GM18867 (cell line): ENCODE measurements around the gene TRAPPC1.

Source experiments
- ATAC-seq: cut with Tn5 transposase; IDR thresholded peaks from one replicate; pipeline ENCODE4 v1.9.1; 2021; ENCODE audit warnings: mild to moderate bottlenecking, moderate library complexity; ENCODE audit not compliant: unreplicated experiment

Gene TRAPPC1

DNA sequence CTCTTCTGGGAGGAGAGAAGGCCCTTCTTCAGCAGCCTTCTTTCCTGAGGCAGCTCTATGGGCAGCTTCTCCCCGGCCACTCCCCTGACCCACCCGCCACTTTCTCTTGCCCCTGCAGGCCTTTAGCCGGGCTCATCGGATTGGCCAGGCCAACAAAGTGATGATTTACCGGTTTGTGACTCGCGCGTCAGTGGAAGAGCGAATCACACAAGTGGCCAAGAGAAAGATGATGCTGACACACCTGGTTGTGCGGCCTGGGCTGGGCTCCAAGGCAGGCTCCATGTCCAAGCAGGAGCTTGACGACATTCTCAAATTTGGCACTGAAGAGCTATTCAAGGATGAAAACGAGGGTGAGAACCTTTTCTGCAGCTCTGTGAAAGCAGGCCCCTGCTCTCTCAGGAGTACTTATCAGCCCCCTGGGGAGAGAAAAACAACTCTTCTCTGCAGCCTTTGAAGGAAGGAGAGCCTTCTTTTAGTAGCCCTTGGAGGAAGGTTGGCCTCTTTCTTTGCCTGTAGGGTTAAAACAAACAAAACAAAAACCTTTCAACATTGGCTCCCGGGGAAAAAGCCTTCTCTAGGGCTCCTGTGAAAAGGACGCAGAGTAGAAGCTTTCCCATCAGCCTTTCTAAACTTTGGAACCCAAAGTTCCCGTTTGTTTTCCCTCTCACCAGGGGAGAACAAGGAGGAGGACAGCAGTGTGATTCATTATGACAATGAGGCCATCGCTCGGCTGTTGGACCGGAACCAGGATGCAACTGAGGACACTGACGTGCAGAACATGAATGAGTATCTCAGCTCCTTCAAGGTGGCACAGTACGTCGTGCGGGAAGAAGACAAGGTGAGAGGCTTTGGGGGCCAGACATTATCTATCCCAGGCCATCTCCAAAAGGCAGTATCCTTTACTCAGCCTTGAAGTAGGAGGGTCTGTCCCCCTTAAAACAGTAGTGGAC, 28.3 kb downstream of the TRAPPC1 start:
- ATAC-seq, result no peak

- ATAC-seq, result no peak
Measured at GRCh38 chr17:7897773-7898172, 34.0 kb downstream of the TRAPPC1 start.

DNA sequence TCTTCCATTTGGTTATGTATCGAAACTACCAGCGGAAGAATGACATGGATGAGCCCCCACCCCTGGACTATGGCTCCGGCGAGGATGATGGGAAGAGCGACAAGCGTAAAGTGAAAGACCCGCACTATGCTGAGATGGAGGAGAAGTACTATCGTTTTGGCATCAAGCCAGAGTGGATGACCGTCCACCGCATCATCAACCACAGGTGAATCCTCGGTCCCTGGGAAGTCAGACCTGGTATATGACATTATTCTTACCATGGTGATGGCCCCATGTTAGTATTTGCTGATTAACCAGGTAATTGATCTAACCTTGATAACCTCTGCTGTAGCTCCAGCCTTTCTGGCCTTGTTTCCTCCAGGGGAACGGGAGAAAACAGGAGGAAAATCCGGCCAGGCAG, 34.7 kb downstream of the TRAPPC1 start:
- no peak for ATAC-seq

GRCh38 chr17:7894866-7895265, 36.9 kb downstream of the TRAPPC1 start:
- no peak for ATAC-seq

GRCh38 chr17:7894226-7894625, 37.5 kb downstream of the TRAPPC1 start:
- ATAC-seq, result no peak

GRCh38 chr17:7893187-7893880, 38.4 kb downstream of the TRAPPC1 start:
- ATAC-seq, result no peak

DNA sequence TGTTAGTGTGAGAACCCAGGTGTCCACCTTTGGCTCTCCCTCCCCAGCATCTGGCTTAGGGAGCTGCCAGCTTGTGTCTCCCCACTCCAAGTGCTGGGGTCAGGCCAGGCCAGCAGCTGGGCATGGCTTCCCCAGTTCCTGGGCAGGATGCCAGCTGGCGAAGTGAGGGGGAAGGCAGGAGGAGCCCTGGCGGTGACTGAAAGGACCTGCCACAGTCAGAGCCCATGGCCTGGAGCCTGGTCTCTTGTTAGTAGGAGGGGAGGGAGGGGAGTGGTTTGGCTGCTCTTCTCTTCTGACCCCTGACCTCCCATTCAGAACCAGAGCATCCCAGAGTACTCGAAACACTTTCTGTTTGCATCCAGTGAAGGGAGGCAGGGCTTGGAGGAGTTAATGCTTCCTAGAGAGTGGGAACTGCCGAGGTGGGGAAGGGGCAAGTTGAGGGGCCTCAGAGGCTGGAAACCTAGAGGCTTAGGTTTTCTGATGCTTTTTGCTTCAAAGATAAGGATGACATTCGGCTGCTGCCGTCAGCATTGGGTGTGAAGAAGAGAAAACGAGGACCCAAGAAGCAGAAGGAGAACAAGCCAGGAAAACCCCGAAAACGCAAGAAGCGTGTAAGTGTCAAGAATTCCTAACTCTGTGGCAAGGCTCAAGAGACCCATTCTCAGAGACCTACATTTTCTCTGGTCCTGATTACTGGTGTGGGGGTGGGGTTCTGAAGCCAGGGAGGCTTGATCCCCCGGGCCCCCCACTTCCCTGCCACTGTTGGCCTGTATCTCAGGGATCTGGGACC, 42.4 kb downstream of the TRAPPC1 start:
- ATAC-seq, result no peak

DNA sequence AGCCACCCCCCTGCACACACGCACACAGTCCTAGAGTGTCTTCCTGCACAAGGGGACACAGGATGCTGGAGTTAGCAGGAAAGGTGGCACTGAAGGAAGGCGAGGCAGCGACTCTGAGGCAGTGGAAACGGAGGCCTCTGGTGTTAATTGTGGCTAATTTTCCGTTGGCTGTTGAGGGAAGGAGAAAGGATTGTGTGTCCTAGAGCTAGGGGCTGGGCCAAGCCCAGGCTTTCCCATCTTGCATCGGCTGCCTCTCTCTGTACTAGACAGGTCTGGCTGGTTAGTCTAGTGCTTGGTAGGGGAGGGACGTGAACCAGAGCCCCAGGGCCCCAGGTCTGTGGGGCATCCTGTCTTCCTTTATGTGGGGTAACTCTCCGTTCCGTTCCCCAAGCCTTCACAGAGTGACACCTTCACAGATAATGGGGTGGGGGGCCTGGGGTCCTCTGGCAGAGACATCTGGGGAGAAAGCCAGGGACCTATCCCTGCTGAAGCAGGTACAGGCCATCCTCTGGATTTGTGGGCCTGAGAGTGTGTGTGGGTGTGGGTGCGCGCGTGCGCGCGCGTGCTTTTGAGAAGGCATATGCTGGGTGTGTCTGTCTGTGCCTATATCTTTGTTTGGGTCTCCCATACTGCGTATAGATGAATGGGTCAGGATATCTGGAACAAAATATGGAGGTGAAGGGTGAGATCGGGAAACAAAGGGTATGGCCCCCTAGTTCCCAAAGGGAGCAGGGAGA, 43.4 kb downstream of the TRAPPC1 start, which contains the start of gene CHD3:
Gene CHD3 (plus strand): TSS at position 606 of the 737 bp plus-strand sequence. CDS start 212 bp downstream, outside the sequence.
- no peak for ATAC-seq

DNA sequence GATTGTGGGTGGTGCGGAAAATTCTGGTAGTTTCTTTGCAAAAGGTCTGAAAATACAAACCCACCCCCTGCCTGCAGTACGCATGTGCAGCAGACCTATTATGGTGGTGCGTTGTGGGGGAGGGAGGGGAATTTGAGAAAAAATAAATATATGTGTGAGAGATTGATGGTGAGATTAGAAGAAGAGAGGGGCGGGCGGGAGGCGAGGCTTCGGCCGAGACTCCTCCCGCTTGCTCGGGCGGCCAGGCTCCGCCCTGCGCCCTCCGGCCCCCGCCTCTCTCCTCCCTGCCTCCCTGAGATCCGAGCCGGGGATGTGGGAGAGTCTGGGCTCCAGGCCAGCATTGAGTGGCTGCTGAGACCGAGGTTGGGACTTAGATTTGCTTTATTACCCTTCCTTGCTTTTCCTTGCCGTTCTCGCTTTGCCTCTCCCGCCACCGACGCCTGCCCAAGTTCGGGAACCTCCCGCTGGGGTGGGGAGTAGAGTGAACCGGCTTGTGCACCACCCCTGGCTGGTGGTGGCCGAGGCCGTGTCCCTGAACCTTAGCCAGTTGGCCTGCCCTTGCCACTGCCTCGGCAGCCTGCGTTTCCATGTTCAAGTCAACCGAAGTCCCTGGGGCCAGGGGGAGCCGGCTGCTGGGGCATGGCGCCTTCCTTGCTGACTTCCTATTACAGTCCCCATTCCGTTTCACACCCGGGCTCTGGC, 44.1 kb downstream of the TRAPPC1 start:
- peak; percentile 41 for ATAC-seq

GRCh38 chr17:7887038-7887481, 44.7 kb downstream of the TRAPPC1 start:
- ATAC-seq, result no peak

DNA sequence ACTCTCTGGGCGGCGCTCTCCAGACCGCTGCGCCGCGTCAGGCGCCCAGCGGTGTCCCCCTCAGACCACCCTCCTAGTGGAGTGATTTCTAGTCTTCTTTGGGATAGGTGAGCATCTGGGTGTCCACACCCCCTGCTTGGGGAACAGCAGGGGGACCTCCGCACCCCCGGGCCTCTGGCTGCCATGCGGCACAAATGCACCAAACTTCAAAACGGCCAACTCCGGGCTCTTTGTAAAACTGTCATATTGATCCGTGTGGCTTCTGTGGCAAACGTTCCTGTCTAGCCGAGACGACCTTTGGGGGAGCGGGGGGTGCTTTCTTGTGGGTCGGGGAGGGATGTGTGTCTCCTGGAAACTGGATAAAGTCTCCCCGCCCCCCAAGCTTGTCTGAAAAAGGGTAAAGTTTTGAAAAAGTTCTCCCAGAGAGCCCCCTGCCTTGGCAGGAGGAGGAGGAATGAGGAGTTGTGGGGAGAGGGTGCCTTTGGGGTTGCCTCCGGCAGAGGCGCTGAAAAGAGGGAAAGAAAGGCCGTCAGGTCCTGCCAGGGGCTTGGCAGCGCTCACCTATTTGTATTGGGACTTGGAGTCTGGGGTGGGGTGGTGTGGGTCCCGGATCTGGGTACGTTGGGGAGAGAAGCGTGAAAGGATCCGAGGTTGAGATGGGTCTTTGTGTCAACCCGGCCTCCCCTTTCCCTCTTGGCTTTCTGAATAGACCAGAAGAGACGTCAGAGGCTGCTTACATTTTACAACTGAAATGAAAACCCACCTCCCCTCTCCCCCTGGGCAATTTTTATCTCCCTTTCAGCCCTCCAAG, 45.3 kb downstream of the TRAPPC1 start:
- ATAC-seq, result no peak

GRCh38 chr17:7885367-7886226, 46.1 kb downstream of the TRAPPC1 start:
- ATAC-seq, result no peak

DNA sequence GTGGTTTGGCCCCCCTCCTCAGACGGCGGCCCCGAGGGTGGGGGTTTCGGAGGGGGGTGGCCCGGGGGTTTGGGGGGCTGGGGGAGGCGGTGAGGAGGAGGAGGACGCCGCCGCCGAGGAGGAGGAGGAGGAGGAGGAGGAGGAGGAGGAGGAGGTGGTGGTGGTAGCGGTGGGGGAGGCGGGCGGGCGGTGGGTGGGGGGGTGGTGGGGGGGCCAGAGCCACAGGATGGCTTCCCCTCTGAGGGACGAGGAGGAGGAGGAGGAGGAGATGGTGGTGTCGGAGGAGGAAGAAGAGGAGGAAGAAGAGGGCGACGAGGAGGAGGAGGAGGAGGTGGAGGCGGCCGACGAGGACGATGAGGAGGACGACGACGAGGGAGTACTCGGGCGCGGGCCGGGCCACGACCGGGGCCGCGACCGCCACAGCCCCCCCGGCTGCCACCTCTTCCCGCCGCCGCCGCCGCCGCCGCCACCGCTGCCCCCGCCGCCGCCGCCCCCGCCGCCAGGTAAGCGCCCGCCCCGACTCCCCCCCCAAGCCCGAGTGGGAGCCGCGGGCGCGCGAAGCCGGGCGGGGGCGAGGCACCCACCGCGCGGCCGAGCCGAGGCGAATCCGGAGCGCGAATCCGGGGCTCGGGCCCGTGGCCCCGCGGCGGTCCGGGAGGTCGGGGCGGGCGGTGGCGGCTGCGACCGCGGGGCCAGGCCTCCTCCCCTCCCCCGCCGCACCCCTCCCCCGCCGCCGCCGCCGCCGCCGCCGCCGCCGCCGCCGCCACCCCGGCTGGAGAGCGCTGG, 47.0 kb downstream of the TRAPPC1 start:
- no peak for ATAC-seq

GRCh38 chr17:7883781-7884386, 47.9 kb downstream of the TRAPPC1 start:
- ATAC-seq, result no peak

DNA sequence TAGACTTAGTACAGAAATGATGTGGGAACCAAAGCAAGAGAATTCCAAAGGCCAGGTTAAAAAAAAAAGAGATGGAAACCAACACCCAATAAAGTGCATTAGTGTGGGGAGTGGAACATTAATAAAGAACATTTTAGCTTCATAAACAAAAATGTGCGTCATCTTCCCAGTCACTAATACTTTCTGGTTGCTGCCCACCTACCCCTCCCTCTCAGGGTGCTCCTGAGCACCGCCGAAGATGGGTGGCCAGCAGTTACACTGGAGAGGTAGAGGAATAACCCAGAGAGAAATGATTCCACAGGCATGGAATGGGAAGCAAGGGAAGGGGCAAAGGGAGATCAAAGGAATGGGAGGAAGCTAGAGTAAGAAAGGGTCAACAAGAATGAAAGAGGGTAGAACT, 49.1 kb downstream of the TRAPPC1 start:
- ATAC-seq, result no peak

DNA sequence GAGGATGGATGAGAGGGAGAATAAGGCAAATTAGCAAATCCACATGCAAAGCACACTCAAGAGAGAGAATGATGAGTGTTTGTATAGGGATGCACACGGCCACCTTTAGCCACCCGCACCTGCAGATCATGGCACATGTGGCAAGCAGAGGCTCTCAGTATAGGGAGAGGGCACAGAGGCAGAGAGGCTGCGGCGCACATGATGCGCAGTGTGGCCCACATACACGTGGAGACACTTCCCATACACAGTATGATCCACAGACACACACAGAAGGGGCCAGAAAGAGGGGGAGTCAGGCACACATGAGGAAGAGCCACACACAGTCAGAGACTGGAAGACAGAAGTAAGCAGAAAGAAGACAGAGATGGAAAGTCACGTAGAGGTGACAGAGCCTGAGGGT, 49.7 kb downstream of the TRAPPC1 start:
- no peak for ATAC-seq
